ENCODE data around the gene C7.

C7 gene

GRCh38 chr5:40928886-40929448 is 19.7 kb downstream of the C7 start:
- DNase-seq = no peak

DNA sequence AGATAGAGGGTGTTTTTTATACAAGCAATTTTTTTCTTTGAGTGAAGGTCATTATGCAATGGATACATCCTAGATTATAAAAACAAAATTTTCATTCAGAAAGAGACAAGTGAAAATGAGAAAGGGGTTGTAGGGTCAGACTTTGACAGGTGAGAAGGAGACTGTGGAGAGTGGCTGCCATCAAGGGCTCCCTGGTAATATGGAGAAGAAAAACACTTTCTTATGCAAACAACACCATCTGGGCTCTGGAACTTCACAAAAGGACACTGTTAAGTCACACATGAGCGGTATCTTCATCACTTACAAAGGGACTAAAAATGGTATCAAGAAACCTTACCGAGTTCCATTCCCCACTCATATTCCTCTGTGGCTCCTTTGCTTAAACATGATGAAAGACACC is 23.5 kb downstream of the C7 start:
- DNase-seq = no peak

DNA sequence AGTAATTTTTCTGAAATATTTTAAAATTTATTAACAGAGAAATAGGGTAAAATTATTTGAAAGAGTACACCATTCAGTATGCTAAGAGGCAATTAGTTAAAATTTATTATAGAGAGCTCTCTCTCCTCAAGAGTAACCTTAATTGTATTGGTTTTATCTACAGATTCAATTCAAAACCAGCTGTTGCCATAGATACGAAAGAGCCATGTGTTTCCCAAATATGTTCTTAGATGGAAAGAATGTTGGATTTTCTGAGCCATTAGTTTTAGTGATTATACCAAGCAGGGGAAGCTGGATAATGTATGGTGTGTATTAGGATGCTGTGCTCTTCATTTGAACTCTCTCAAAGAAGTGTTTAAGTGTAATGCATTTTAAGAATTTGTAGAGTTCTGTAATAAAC is 27.8 kb downstream of the C7 start:
- DNase-seq = no peak

GRCh38 chr5:40939753-40940152 is 30.5 kb downstream of the C7 start:
- DNase-seq = no peak

DNA sequence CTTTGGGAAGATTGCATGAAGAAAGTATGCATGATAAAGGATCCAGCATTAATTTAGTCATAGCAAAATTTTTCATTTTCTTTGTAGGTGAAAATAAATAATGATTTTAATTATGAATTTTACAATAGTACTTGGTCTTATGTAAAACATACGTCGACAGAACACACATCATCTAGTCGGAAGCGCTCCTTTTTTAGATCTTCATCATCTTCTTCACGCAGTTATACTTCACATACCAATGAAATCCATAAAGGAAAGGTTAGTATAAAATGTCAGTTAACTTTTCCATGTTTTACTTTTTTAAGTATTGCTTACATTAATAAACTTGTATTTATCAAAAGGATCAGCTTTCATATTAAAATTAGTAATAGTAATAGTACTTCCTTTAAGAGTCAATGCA is 35.8 kb downstream of the C7 start:
- no peak for DNase-seq

DNA sequence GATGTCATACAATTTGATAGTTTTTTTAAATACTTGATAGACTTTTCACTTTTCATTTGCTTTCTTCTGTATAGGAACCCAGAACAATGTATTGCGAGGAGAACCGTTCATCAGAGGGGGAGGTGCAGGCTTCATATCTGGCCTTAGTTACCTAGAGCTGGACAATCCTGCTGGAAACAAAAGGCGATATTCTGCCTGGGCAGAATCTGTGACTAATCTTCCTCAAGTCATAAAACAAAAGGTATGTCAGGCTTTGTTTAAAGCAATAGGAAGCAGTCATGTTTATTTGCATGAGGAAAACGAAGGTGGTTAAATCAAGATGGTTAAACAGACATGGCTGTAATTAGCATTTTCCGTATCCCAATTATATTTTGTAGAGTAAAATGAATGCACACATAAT is 46.0 kb downstream of the C7 start:
- DNase-seq = no peak

GRCh38 chr5:40957048-40957447 is 47.8 kb downstream of the C7 start:
- no peak for DNase-seq

DNA sequence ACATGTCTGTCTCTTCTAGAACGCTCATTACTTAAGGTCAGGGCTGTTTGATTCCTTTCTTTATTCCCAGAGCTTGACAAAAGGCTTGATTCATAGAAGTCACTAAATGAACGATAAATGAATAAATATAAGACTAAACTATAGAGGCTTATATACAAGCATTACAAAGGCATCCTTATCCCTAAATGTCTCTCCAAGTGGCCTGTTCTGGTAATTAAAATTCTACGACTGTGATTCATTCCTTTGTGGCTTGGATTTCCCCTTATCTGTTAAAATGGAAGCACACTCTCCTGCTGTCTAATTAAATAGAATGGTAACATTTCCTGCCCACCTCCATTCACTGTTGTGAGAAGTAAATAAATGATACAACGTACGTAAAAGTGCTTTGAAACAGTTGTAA is 49.5 kb downstream of the C7 start:
- DNase-seq = no peak

DNA sequence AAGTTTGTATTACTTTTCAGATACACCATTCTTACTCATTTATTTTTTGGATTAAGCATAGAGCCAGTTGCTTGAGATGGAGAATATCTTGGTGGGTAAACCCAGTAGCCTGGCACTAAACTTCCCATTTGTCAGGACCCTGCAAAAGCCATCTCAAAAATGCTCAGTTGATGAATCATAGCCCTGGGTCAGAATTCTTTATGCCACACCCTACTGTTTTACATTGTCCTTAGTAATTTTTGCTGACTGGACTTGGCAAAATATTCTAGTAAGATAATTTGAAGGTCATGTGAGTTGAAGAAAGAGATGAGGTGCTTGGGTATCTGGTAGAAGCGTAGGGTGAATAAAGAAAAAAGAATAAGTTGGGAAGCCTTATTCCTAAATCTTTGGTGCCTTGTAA is 50.7 kb downstream of the C7 start:
- no peak for DNase-seq

- no peak for DNase-seq
Measured at GRCh38 chr5:40962207-40962955, 53.1 kb downstream of the C7 start.

DNA sequence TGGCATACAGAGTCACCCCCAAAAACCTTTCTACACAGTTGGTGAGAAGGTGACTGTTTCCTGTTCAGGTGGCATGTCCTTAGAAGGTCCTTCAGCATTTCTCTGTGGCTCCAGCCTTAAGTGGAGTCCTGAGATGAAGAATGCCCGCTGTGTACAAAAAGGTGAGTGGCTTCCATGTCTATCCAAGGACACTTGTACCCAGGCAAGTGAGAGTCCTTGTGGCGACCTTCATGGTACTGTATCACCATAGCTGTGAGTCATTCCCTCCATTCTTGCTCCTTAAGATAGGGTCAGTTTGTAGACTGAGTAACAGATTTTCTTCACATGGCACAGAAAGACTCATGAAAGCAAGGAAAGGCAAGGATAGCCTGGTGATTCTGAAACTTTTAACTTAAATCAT is 63.1 kb downstream of the C7 start:
- no peak for DNase-seq

DNA sequence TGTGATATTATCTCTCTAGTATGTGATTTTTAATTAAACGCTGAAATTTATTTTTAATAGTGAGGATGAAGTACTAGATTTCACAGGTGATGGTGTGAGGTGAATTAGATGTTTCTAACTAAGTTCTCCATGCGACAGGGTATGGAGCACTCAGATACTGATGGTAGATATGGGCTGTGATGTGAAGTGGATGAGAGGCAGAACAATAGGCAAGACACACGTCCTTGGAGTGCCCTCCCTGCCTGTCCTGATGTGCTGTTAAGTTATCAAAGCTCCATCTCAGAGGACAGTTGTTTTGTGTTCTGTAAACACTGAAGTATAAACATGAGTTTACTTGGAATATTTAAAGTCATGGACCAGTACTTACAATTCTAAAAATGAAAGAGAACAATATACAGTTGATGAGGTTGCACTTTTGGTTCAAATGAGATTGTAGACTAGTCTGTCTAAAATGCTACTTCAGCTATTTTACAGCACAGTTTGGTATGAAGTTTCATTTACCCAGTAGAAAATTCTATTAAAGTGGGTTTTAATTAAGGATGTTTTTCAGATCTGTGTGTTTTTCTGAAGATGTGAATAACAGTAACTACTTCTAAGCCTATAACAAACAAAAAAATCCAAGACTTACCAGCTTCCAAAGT is 64.2 kb downstream of the C7 start:
- no peak for DNase-seq

DNA sequence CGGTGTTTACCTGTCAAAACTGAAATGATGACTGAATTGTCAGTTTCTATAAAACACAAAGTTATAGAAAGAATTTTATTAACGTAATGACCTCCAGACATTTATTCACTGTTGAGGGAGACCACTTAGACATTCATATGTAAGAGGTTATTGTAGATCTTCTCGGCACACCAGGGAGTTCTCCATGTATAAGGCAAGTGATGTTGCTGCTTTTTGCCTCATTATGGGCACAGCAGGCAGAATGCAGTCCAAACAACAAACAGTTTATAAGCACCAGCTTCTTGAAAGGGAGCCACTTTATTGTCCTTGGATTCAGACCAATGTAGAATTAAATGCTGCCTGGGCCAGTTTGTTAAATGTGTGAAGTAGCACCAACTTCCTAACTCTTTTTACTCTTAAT is 66.7 kb downstream of the C7 start:
- no peak for DNase-seq

DNA sequence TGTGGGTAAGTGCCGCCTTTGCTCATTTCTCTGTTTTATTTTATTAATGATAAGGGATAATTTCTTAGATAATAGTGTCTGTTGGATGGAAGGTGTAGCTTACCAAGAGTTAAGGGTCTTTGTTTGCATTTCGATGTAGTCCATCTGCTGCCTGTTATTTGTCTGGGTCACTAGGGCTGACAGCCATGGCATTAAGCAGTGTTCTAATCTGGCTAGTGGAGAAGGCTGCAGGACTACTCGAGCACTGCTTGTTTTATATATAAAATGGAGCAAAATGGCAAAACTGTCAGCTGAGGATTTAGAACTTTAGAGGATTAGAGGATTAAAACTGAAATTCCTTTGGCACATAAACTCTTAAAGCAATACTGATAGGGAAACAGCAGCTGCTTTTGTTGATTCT is 67.5 kb downstream of the C7 start:
- no peak for DNase-seq

DNA sequence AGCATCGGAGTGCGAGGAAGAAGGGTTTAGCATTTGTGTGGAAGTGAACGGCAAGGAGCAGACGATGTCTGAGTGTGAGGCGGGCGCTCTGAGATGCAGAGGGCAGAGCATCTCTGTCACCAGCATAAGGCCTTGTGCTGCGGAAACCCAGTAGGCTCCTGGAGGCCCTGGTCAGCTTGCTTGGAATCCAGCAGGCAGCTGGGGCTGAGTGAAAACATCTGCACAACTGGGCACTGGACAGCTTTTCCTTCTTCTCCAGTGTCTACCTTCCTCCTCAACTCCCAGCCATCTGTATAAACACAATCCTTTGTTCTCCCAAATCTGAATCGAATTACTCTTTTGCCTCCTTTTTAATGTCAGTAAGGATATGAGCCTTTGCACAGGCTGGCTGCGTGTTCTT is 72.1 kb downstream of the C7 start:
- no peak for DNase-seq

DNA sequence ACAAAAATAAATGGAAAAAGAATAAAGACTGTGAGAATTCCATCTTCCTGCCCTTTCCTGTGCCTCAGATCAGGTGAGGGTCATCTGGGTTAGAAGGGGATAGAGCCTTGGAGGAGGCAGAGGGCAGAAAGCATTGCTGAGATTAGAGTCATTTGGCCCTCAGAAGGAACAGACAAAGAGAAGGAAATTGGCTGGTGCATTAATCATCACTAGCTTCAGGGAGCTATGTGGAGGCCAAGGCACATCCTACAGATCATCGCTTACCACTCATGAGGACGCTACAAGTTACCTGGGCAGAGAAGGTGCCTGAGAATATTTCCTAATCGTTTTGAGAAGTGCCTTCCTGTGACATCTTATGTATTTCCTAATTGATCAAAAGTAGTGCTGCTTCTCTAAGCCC is 74.5 kb downstream of the C7 start:
- DNase-seq = no peak

DNA sequence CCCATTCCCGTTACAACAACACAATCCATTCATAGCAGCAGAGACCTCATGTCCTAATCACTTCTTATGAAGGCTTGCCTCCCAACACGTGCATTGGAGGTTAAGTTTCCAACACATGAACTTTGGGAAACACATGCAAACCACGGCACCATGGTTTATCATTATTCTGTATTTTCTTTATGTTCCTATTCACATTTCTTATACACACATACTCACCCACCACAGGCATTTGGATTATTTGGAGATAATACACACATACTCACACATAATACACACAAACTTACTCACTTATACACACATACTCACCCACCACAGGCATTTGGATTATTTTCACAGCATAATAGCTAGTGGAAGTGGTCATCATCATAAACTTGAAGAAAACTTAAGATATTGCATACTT is 75.6 kb downstream of the C7 start:
- no peak for DNase-seq

DNA sequence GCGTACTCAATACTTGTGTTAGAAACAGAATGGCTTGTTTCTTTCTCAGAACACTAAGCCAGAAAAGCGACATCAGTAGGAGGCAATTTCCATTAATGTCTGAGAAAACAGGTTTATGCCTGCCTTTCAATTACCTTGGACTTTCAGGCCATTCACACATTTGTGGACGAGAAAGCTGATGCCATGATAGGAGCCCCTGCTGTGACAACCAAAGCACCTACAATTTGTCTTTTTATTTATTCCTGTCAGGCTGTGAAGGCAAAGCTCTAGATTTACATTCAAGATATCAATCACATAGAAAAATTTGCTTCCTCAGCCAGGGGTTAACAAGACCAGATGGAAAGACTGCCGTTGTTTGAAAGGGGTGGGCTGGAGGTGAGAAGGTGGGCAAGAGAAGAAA is 76.2 kb downstream of the C7 start:
- DNase-seq = no peak

DNA sequence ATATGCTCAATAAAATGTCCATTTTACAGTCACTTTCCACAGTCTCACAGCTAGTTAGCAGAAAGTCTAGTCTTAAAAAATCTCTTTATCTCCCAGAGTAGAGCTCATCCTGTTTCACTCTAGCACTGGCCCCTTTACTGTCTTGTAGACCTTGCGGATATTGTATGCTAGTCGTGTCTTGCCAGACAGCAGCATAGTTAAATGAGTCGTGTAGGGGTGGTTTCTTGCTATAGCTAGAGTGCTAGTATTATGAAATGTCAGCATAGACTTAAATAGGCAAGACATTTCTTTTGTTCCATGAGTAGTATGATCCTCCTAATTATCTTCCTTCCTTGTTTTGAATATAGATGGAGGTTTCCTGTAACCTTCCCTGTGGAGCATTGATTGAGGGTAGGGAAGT is 77.4 kb downstream of the C7 start:
- no peak for DNase-seq

- no peak for DNase-seq
Measured at GRCh38 chr5:40987349-40987748, 78.1 kb downstream of the C7 start.

DNA sequence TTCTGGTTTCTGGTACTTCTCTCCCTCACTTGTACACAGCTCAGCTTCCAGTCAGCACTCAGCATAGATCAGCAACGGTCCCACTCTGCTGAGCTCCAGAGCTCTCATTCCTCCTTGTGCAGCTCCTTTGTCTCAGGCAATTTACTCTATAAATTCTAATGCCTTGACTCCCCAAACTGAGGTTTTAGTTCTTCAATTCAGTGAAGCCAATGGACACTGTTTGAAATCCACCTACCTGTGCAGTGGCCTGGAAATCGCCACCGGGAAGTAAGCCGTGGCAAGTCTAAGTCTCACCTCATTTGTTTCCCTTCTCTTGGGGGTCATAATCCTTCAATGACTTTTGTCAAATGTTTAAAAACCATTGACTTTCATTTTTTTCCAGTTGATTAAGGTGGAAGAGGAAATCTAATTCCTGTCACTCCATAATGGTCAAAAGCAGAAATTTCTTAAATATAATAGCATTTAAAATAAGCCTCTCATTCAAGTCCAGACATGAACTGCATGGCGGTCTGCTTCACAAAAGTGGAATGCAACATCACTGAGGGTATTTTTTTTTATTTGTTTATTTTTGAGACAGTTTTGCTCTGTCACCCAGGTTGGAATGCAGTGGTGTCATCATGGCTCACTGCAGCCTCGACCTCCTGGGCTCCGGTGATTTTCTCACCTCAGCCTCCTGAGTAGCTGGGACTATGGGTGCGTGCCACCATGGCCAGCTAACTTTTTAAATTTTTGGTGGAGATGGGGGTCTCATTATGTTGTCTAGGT is 79.6 kb downstream of the C7 start:
- no peak for DNase-seq

GRCh38 chr5:40991168-40991980 is 82.1 kb downstream of the C7 start:
- no peak for DNase-seq

GRCh38 chr5:40991981-40992559 is 82.8 kb downstream of the C7 start:
- no peak for DNase-seq

All from NCI-H345 (cell line).